Caco-2 (cell line): Measurements from ENCODE around the gene TBXA2R. TPM values are rescaled to one million over a fixed set of nuclear protein-coding genes. Genes with fewer than 3 reads are reported as not detected.
"Not testable (repeated sequence)": the region's sequence is repeated elsewhere in the genome, so short reads cannot be mapped to it uniquely, and the experiment has no call there.

ENCODE experiments used
- BruUV-seq: library from RNA; stranded (reverse); fragments of 400-500 nt; replicated peaks from 2 replicates; lab custom pipeline; 2021; lab: Mats Ljungman, UMichigan
- CTCF ChIA-PET: fragments of 300-600 bp; sonication (Branson Sonifier 250); formaldehyde crosslinking; loops from one replicate; lab custom pipeline; 2022; ENCODE audit warnings: antibody characterized with exemption; lab: Charles Lee
- POLR2A ChIA-PET: fragments of 300-600 bp; sonication (Branson Sonifier 250); formaldehyde crosslinking; loops from one replicate; lab custom pipeline; 2022; ENCODE audit warnings: antibody characterized with exemption; lab: Charles Lee
- DNase-seq, 2 experiments: peaks; one replicate each; pipeline versions ENCODE4 v3.0.0 to v3.0.0-alpha.2; 2020 to 2022
- H3K27me3 ChIP-seq: replicated peaks from 2 replicates; pipeline ENCODE4 v1.6.0; 2011; ENCODE audit warnings: low read length; ENCODE audit not compliant: control insufficient read depth, insufficient read depth
- H3K36me3 ChIP-seq: 2 replicates; pipeline ENCODE4 v1.5.1; 2011; ENCODE audit warnings: low read length; ENCODE audit not compliant: control insufficient read depth, insufficient read depth
- H3K4me1 ChIP-seq: fragments of 250-450 bp; sonication (Bioruptor Pico); 2 replicates; pipeline ENCODE4 v1.5.1; 2020; ENCODE audit warnings: mild to moderate bottlenecking
- H3K4me3 ChIP-seq: 2 replicates; pipeline ENCODE4 v1.5.1; 2011; ENCODE audit warnings: low read depth, mild to moderate bottlenecking, control low read depth, low read length
- H3K9me3 ChIP-seq: fragments of 250-450 bp; sonication (Bioruptor Pico); 2 replicates; pipeline ENCODE4 v1.5.1; 2020; ENCODE audit warnings: mild to moderate bottlenecking, moderate library complexity
- H3K27ac Mint-ChIP-seq: one replicate; pipeline ENCODE4 v1.8.0; 2022; ENCODE audit warnings: mixed read lengths; ENCODE audit not compliant: unreplicated experiment
- H3K27me3 Mint-ChIP-seq: one replicate; pipeline ENCODE4 v1.8.0; 2022; ENCODE audit warnings: mixed read lengths; ENCODE audit not compliant: insufficient read depth, unreplicated experiment
- H3K36me3 Mint-ChIP-seq: one replicate; pipeline ENCODE4 v1.8.0; 2022; ENCODE audit warnings: mild to moderate bottlenecking, mixed read lengths; ENCODE audit not compliant: insufficient read depth, unreplicated experiment
- H3K4me1 Mint-ChIP-seq: one replicate; pipeline ENCODE4 v1.8.0; 2022; ENCODE audit warnings: low read depth, mixed read lengths; ENCODE audit not compliant: unreplicated experiment
- H3K4me3 Mint-ChIP-seq: one replicate; pipeline ENCODE4 v1.8.0; 2022; ENCODE audit warnings: mild to moderate bottlenecking, moderate library complexity, mixed read lengths; ENCODE audit not compliant: unreplicated experiment
- H3K9me3 Mint-ChIP-seq: one replicate; pipeline ENCODE4 v1.8.0; 2022; ENCODE audit warnings: mixed read lengths; ENCODE audit not compliant: unreplicated experiment
- intact Hi-C: fragments of 100-400 bp; cut with micrococcal nuclease; formaldehyde crosslinking; loops from one replicate; pipeline ENCODE4 v1.10.0; 2022; ENCODE audit not compliant: unreplicated experiment
- total RNA-seq: library from RNA; stranded (reverse); gene quantifications from 2 replicates; pipeline ENCODE4 v1.2.3, GENCODE V29; 2022
- TF ChIP-seq, protein P1 (sequence below), 2 experiments: fragments of 200-600 bp in 1 of 2; IDR thresholded peaks; 1 replicate in 1 of 2; 2 replicates in 1 of 2; pipeline versions ENCODE4 v1.5.1 to v1.8.0; 2011 to 2022; ENCODE audit warnings: antibody characterized with exemption in 1 of 2, control low read depth in 1 of 2, inconsistent platforms in 1 of 2, low read depth in 1 of 2, low read length in 1 of 2, mild to moderate bottlenecking in 1 of 2, moderate library complexity in 1 of 2; ENCODE audit not compliant: insufficient read depth in 1 of 2, severe bottlenecking in 1 of 2, unreplicated experiment in 1 of 2

The TBXA2R gene
- total RNA-seq, 1 experiment from 2014 or later, result 0.11 TPM

DNA sequence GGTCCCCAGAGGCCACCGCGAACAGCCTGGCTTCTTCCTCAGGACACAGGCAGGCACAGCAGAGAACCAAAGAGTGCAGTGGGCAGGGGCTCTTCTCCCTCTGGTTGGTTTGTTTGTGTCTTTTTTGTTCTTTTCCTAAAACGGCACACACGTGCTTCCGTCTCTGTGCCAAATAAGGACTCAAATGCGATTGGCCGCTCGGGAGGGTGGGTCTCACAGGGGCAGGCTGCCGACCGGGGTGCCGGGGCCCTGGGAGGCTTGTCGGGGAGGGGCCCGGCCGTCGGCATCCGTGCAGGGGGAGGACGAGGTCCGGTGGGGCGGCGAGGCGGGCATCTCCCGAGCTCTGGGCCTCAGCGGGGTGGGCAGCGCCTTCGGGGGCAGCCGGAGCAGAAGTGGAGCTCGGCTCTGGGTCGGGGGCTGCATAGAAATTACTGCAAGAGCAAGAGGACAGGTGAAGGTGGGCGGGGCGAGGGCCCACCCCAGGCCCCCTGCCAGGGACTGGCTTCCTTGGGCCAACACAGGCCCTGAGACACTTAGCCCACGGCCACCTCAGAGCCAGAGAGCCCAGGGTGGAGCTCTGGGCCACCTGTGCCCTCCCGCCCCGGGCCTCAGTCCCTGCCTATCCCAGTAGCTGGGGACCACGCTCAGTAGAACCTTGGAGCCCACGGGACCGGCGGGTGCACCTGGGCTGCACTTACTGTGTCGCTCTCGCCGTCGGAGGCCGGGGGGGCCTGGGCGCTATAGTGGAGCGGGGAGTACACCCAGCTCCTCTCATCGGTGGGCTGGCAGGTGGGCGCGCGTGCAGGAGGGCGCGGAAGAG is 26.3 kb upstream of the TBXA2R start:
- ChIA-PET POLR2A (no interaction called here), CTCF (no interaction called here)
- Mint-ChIP-seq H3K4me1 (no peaks in the 10 kb centered on the region), H3K9me3 (no peaks in the 10 kb centered on the region), H3K27me3 (no peaks in the 10 kb centered on the region), H3K4me3 (no peak overlapping the region), H3K27ac (no peak overlapping the region), H3K36me3 (peaks cover 30% of the 10 kb centered on the region)
- Histone ChIP-seq H3K4me1 (no peaks in the 10 kb centered on the region), H3K4me3 (no peak overlapping the region), H3K36me3 (no peaks in the 10 kb centered on the region), H3K9me3 (no peaks in the 10 kb centered on the region), H3K27me3 (no peaks in the 10 kb centered on the region)
- intact Hi-C loops, result no loop called here
- BruUV-seq, result no TSS peak
- no peak for DNase-seq
- TF ChIP-seq, protein P1, sequence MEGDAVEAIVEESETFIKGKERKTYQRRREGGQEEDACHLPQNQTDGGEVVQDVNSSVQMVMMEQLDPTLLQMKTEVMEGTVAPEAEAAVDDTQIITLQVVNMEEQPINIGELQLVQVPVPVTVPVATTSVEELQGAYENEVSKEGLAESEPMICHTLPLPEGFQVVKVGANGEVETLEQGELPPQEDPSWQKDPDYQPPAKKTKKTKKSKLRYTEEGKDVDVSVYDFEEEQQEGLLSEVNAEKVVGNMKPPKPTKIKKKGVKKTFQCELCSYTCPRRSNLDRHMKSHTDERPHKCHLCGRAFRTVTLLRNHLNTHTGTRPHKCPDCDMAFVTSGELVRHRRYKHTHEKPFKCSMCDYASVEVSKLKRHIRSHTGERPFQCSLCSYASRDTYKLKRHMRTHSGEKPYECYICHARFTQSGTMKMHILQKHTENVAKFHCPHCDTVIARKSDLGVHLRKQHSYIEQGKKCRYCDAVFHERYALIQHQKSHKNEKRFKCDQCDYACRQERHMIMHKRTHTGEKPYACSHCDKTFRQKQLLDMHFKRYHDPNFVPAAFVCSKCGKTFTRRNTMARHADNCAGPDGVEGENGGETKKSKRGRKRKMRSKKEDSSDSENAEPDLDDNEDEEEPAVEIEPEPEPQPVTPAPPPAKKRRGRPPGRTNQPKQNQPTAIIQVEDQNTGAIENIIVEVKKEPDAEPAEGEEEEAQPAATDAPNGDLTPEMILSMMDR (IDR thresholded peaks at IDR 0.05; ENCODE audit: insufficient read depth in 1 of 2, low read depth in 1 of 2, low read length in 1 of 2, severe bottlenecking in 1 of 2, unreplicated experiment in 1 of 2), result no peak

DNA sequence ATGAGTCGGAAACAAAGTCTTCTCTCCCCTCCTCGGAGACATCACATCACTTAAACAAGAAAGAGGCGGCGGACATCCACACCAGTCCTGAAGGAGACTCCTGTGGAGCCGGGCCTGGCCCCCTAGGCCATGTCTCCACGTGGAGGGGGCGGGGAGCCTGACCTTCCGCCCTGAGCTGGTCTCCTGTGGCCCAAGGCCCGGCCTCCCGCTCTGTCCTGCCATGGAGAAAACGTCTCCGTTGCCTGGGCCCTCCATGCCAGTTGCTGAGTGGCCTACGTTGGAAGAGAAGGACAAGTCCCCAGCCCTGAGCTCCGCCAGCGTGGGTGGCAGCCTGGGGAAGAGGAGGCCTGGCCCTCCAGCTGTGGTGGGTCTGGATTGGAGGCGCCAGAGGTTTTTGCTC is 25.4 kb upstream of the TBXA2R start:
- DNase-seq, result no peak
- H3K36me3 ChIP-seq, result no peaks in the 10 kb centered on the region
- TF ChIP-seq, protein P1 (IDR thresholded peaks at IDR 0.05; ENCODE audit: insufficient read depth in 1 of 2, low read depth in 1 of 2, low read length in 1 of 2, severe bottlenecking in 1 of 2, unreplicated experiment in 1 of 2), result no peak
- H3K9me3 ChIP-seq, result no peaks in the 10 kb centered on the region
- no peaks in the 10 kb centered on the region for H3K4me1 ChIP-seq
- ChIA-PET POLR2A (no interaction called here), CTCF (no interaction called here)
- H3K4me1 Mint-ChIP-seq, result no peaks in the 10 kb centered on the region
- no peak overlapping the region for H3K4me3 Mint-ChIP-seq
- no peak overlapping the region for H3K4me3 ChIP-seq
- intact Hi-C loops, result no loop called here
- H3K9me3 Mint-ChIP-seq, result no peaks in the 10 kb centered on the region
- H3K27me3 Mint-ChIP-seq, result no peaks in the 10 kb centered on the region
- H3K36me3 Mint-ChIP-seq, result peaks cover 32% of the 10 kb centered on the region
- H3K27me3 ChIP-seq, result no peaks in the 10 kb centered on the region
- BruUV-seq, result no TSS peak
- H3K27ac Mint-ChIP-seq, result no peak overlapping the region

DNA sequence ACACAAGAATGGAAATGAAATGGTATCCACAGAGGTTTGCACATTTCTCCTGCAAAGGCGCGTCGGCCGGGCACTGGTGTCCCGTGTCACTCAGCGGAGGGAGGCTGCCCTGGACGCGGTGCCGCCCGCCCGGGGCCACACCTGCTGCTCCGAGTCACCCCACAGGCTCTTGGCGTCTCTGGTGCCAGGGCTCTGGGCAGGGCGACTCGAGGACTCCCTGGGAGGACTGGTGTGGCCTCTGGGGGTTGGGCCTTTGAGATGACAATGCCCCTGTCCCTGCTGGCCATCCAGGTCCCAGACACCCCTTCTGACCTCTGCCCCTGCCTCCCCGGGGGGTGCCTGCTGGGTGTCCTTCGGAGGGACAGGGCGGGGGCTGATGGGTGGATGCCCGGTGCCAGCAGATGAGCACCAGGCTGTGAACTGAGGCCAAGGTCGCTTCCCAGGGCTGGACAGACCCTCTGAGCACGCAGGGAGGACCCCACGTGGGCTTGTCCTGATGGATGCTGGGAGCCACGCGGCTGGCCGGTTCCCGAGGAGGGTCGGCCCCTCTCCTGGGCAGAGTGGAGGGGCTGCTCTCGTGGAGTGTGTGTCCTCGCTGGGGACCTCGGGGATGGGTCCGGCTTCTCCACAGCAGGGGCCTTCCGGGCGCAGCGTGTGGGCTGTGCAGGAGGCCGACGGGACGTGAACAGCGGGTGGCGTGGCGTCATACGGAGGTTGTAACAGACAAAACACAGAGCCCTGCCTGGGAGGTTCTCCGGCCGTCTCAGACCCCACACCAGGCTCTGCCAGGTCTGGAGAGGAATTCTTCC is 24.6 kb upstream of the TBXA2R start:
- no peaks in the 10 kb centered on the region for H3K36me3 ChIP-seq
- CTCF ChIA-PET, result no interaction called here
- BruUV-seq, result no TSS peak
- no peak overlapping the region for H3K4me3 ChIP-seq
- Mint-ChIP-seq H3K4me1 (no peaks in the 10 kb centered on the region), H3K9me3 (no peaks in the 10 kb centered on the region), H3K27ac (no peak overlapping the region), H3K27me3 (no peaks in the 10 kb centered on the region), H3K4me3 (no peak overlapping the region), H3K36me3 (peaks cover 40% of the 10 kb centered on the region)
- H3K27me3 ChIP-seq, result no peaks in the 10 kb centered on the region
- H3K9me3 ChIP-seq, result no peaks in the 10 kb centered on the region
- intact Hi-C loops, result no loop called here
- no peaks in the 10 kb centered on the region for H3K4me1 ChIP-seq
- no peak for DNase-seq
- TF ChIP-seq, protein P1 (IDR thresholded peaks at IDR 0.05; ENCODE audit: insufficient read depth in 1 of 2, low read depth in 1 of 2, low read length in 1 of 2, severe bottlenecking in 1 of 2, unreplicated experiment in 1 of 2), result no peak
- POLR2A ChIA-PET, result no interaction called here

DNA sequence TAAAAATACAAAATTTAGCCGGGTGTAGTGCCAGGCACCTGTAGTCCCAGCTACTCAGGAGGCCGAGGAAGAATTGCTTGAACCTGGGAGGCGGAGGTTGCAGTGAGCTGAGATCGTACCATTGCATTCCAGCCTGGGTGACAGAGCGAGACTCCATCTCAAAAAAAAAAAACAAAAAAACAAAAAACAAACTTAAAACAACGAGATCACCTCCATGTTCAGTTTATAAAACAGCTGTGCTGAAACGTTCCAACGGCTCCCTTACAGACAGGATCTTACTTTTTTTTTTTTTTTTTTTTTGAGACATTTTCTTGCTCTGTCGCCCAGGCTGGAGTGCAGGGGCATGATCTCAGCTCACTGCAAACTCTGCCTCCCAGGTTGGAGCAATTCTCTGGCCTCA is 22.1 kb upstream of the TBXA2R start:
- H3K4me1 ChIP-seq, H3K36me3 ChIP-seq, H3K27me3 ChIP-seq, BruUV-seq, H3K9me3 Mint-ChIP-seq, H3K4me3 Mint-ChIP-seq, H3K27ac Mint-ChIP-seq, H3K4me3 ChIP-seq, POLR2A ChIA-PET, DNase-seq, H3K9me3 ChIP-seq, H3K4me1 Mint-ChIP-seq, H3K27me3 Mint-ChIP-seq: not testable (repeated sequence)
- CTCF ChIA-PET, result interaction anchor here (0.7 kb wide), 1 partner anchor 84 kb away, joined by 7 read pairs; no protein-coding TSS in a partner anchor
- intact Hi-C loops, result loop anchor here (10.0 kb wide), 1 partner anchor 74 kb away; the partner anchor contains the start of gene MFSD12
- H3K36me3 Mint-ChIP-seq, result peaks cover 41% of the 10 kb centered on the region
